Measurements from ENCODE around the gene RAB11FIP4.
A peak's percentile ranks its signal among the peaks of the same experiment; 100 is the strongest.

Gene RAB11FIP4

DNA sequence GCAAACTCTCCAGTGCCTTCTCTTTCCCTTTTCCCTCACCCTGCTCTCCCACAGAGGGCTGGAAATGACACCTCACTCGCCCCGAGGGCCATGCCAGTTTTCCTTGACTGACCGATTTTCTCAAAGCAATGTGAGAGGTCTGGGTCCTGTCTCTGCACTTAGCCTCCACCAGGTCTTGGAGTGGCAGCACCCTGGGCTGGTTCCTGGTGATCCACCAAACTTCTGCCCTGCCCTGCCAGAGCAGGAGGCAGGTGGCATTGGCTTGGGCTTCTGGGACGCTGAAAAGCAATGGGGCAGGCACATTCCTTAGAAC is 97.5 kb downstream of the RAB11FIP4 start:
- Histone ChIP-seq H3K27ac (peak overlapping the region; percentile 67), H2AFZ (peak overlapping the region; percentile 71), H3K4me1 (peaks cover 13% of the 10 kb centered on the region), H3K79me2 (peaks cover 9% of the 10 kb centered on the region), H3K27me3 (ENCODE audit: control insufficient read depth, insufficient read depth, low read length) (no peaks in the 10 kb centered on the region), H3K9ac (no peak overlapping the region), H3K36me3 (ENCODE audit: control insufficient read depth, insufficient read depth, low read length) (no peaks in the 10 kb centered on the region), H3K9me3 (ENCODE audit: control insufficient read depth, low read length) (no peaks in the 10 kb centered on the region), H3K4me3 (ENCODE audit: low read depth, low read length) (peak overlapping the region; percentile 75), H3K4me2 (ENCODE audit: low read length) (peak overlapping the region; percentile 96)
- TF ChIP-seq, protein P1, sequence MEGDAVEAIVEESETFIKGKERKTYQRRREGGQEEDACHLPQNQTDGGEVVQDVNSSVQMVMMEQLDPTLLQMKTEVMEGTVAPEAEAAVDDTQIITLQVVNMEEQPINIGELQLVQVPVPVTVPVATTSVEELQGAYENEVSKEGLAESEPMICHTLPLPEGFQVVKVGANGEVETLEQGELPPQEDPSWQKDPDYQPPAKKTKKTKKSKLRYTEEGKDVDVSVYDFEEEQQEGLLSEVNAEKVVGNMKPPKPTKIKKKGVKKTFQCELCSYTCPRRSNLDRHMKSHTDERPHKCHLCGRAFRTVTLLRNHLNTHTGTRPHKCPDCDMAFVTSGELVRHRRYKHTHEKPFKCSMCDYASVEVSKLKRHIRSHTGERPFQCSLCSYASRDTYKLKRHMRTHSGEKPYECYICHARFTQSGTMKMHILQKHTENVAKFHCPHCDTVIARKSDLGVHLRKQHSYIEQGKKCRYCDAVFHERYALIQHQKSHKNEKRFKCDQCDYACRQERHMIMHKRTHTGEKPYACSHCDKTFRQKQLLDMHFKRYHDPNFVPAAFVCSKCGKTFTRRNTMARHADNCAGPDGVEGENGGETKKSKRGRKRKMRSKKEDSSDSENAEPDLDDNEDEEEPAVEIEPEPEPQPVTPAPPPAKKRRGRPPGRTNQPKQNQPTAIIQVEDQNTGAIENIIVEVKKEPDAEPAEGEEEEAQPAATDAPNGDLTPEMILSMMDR (IDR thresholded peaks at IDR 0.05): no peak

DNA sequence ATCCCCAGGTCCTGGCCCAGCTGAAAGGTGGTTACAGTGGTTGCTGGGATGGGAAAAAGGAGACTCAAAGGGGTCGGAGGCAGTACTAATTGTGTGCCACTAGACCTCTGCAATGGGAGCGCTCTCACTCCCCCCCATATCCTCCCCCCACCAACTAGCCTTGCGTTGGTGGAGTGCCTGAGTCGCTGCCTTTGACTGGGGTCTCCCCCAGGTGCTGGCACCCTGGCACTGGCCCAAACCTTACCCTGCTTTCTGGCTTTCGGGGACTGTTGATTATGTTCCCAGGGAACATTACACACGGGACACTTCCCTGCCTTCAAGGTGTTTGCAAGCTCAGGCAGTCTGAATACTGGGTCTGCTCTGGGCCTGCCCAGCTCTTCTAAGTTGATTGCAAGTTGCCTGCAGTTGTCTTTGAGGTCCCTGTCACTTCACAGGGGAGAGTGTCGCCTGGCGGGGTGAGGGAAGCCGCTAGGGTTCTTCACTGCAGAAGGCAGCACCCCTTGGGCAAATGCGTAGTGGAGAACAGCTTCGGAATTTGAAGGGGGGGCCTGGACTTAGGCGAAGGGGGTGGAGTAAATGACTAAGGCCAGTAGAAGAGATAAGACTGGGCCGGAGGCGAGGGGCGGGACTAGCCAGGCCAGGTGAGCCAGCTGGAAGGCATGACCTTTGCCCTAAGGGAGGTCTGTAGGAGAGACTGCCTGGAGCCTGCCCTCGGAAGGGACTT is 98.0 kb downstream of the RAB11FIP4 start:
- TF ChIP-seq, protein P1 (IDR thresholded peaks at IDR 0.05): no peak
- no peak overlapping the region for H3K27ac ChIP-seq
- peaks cover 9% of the 10 kb centered on the region for H3K79me2 ChIP-seq
- no peaks in the 10 kb centered on the region for H3K27me3 ChIP-seq (ENCODE audit: control insufficient read depth, insufficient read depth, low read length)
- H3K9me3 ChIP-seq (ENCODE audit: control insufficient read depth, low read length): no peaks in the 10 kb centered on the region
- peak overlapping the region; percentile 75 for H3K4me3 ChIP-seq (ENCODE audit: low read depth, low read length)
- H2AFZ ChIP-seq: no peak overlapping the region
- H3K4me2 ChIP-seq (ENCODE audit: low read length): peak overlapping the region; percentile 96
- peaks cover 13% of the 10 kb centered on the region for H3K4me1 ChIP-seq
- no peaks in the 10 kb centered on the region for H3K36me3 ChIP-seq (ENCODE audit: control insufficient read depth, insufficient read depth, low read length)
- no peak overlapping the region for H3K9ac ChIP-seq

DNA sequence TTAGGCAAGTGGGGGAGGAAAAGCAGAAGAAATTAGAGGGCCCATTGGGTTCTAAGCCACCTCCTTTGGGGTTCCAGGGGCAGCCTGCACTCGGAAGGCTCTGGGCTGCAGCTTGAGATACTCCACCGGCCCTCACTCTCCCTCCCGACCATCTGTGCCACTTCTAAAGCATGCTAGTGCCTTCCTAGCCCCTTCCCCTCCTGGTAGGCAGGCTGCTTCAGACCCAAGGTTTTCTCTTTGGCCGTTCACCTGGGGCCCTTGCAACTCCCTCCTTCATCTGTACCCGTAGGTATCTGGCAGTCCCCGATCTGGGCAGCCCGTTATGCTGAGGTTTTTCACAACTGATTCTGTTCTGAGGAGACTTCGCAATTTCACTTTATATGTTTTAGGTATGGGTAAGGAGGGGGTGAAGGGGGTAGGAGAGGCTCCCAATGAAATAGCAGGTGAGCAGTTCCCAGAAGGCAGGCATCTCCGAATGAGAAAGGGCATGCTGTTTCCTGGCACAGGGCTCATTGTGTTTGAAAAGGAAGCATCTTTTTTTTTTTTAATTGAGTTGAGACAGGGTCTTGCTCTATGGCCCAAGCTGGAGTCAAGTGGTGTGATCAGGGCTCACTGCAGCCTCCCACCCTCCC is 98.7 kb downstream of the RAB11FIP4 start:
- TF ChIP-seq, protein P1 (IDR thresholded peaks at IDR 0.05): no peak
- H3K36me3 ChIP-seq (ENCODE audit: control insufficient read depth, insufficient read depth, low read length): no peaks in the 10 kb centered on the region
- no peaks in the 10 kb centered on the region for H3K27me3 ChIP-seq (ENCODE audit: control insufficient read depth, insufficient read depth, low read length)
- H3K27ac ChIP-seq: no peak overlapping the region
- H3K79me2 ChIP-seq: peaks cover 11% of the 10 kb centered on the region
- H3K9me3 ChIP-seq (ENCODE audit: control insufficient read depth, low read length): no peaks in the 10 kb centered on the region
- H3K4me2 ChIP-seq (ENCODE audit: low read length): no peak overlapping the region
- H3K4me1 ChIP-seq: peaks cover 19% of the 10 kb centered on the region
- H2AFZ ChIP-seq: no peak overlapping the region
- no peak overlapping the region for H3K9ac ChIP-seq
- no peak overlapping the region for H3K4me3 ChIP-seq (ENCODE audit: low read depth, low read length)

DNA sequence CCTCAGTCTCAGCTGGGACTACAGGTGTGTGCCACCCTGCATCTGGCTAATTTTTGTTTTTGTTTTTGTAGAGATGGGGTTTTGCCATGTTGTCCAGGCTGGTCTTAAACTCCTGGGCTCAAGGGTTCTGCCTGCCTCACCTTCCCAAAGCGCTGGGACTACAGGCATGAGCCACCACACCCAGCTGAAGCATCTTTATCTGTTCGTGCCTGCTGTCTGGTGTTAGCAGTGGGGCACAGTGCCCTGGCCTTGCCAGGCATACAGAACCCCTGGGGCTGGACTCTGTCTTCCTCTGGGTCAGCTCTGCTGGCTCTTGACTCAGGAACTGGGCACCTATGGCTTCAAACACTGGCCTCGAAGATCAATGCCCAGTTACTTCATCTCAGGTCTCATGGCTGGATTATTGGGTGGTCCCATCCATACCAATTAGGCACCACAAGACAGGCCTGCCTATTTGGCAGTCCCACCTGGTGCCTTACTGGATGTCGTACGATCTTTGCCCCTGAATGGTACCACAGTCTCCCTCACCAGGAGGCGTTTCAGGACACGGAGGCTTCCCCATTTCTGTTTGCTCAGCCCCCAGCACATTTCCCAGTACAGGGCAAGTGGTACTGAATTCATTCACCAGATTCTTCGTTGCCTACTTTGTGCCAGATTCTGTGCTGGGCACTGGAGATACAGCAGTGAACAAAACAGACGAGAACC is 99.3 kb downstream of the RAB11FIP4 start:
- no peak overlapping the region for H3K4me3 ChIP-seq (ENCODE audit: low read depth, low read length)
- H3K27me3 ChIP-seq (ENCODE audit: control insufficient read depth, insufficient read depth, low read length): no peaks in the 10 kb centered on the region
- H3K79me2 ChIP-seq: peaks cover 14% of the 10 kb centered on the region
- no peak overlapping the region for H3K4me2 ChIP-seq (ENCODE audit: low read length)
- H3K4me1 ChIP-seq: peaks cover 19% of the 10 kb centered on the region
- H3K27ac ChIP-seq: no peak overlapping the region
- H3K9me3 ChIP-seq (ENCODE audit: control insufficient read depth, low read length): no peaks in the 10 kb centered on the region
- H3K36me3 ChIP-seq (ENCODE audit: control insufficient read depth, insufficient read depth, low read length): no peaks in the 10 kb centered on the region
- no peak overlapping the region for H2AFZ ChIP-seq
- no peak overlapping the region for H3K9ac ChIP-seq
- TF ChIP-seq, protein P1 (IDR thresholded peaks at IDR 0.05): no peak
